Spleen (tissue), 7 donors: ENCODE results near the gene ITGAV.

Source experiments
- POLR2A ChIP-seq, 3 donors: fragments of 450-650 bp; IDR thresholded peaks; one replicate each; pipeline ENCODE4 v1.5.1; 2017; ENCODE audit warnings: antibody characterized with exemption in 3 of 3, mild to moderate bottlenecking in 1 of 3
- POLR2AphosphoS5 ChIP-seq, 3 donors: sonication (generic); formaldehyde crosslinking; IDR thresholded peaks; one replicate each; pipeline ENCODE4 v1.5.1; 2017; ENCODE audit warnings: antibody characterized with exemption in 3 of 3
- TF ChIP-seq, protein P1 (sequence below), 11 experiments: fragments of 200-600 bp in 7 of 11; fragments of 450-650 bp in 4 of 11; sonication (generic) in 4 of 11; IDR thresholded peaks in 8 of 11; conservative IDR thresholded peaks in 3 of 11; 1 replicate in 7 of 11; 2 replicates in 4 of 11; pipeline versions ENCODE4 v1.4.0 to v1.8.0; 2016 to 2021; ENCODE audit warnings: antibody characterized with exemption in 11 of 11, inconsistent platforms in 4 of 11, mild to moderate bottlenecking in 1 of 11
- donor health status: DM: no; HTN: no; CAD: no; lungs with moderate emphysema.
- donor health status: DM: no; HTN: no; CAD: no.
- donor health status: DM: no; HTN: no; CAD: no.

DNA sequence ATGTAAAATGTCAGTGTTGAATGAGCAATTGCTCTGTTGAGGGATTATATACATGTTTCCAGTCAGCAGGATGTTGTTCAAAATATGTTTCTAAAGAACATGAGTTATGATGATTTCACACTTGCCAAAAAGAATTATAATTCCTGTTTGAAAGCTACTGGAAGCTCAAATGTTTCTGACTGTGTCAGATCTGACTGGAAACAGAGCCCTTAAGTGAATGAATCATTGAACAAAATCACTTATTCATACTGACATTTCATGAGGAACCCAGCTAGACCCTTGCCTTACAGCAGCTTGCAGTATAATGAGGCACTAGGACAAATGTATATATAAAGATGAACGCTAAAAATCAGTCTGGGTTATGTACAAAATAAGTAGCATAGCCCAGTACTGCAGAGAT is 35.4 kb upstream of the ITGAV start:
- TF ChIP-seq, protein P1, sequence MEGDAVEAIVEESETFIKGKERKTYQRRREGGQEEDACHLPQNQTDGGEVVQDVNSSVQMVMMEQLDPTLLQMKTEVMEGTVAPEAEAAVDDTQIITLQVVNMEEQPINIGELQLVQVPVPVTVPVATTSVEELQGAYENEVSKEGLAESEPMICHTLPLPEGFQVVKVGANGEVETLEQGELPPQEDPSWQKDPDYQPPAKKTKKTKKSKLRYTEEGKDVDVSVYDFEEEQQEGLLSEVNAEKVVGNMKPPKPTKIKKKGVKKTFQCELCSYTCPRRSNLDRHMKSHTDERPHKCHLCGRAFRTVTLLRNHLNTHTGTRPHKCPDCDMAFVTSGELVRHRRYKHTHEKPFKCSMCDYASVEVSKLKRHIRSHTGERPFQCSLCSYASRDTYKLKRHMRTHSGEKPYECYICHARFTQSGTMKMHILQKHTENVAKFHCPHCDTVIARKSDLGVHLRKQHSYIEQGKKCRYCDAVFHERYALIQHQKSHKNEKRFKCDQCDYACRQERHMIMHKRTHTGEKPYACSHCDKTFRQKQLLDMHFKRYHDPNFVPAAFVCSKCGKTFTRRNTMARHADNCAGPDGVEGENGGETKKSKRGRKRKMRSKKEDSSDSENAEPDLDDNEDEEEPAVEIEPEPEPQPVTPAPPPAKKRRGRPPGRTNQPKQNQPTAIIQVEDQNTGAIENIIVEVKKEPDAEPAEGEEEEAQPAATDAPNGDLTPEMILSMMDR (IDR thresholded peaks at IDR 0.05 in 8 of 11, conservative IDR thresholded peaks at IDR 0.05 in 3 of 11): no peak
- TF ChIP-seq POLR2AphosphoS5 (IDR thresholded peaks at IDR 0.05) (no peak), POLR2A (IDR thresholded peaks at IDR 0.05) (no peak)
